GM18508 (cell line): ENCODE results near the gene KRTAP4-16.
"Not testable (repeated sequence)": the region's sequence is repeated elsewhere in the genome, so short reads cannot be mapped to it uniquely, and the experiment has no call there.

ENCODE experiments used
- ATAC-seq: cut with Tn5 transposase; IDR thresholded peaks from one replicate; pipeline ENCODE4 v1.9.1; 2021; ENCODE audit warnings: moderate number of reproducible peaks; ENCODE audit not compliant: insufficient read depth, unreplicated experiment

KRTAP4-16 gene

DNA sequence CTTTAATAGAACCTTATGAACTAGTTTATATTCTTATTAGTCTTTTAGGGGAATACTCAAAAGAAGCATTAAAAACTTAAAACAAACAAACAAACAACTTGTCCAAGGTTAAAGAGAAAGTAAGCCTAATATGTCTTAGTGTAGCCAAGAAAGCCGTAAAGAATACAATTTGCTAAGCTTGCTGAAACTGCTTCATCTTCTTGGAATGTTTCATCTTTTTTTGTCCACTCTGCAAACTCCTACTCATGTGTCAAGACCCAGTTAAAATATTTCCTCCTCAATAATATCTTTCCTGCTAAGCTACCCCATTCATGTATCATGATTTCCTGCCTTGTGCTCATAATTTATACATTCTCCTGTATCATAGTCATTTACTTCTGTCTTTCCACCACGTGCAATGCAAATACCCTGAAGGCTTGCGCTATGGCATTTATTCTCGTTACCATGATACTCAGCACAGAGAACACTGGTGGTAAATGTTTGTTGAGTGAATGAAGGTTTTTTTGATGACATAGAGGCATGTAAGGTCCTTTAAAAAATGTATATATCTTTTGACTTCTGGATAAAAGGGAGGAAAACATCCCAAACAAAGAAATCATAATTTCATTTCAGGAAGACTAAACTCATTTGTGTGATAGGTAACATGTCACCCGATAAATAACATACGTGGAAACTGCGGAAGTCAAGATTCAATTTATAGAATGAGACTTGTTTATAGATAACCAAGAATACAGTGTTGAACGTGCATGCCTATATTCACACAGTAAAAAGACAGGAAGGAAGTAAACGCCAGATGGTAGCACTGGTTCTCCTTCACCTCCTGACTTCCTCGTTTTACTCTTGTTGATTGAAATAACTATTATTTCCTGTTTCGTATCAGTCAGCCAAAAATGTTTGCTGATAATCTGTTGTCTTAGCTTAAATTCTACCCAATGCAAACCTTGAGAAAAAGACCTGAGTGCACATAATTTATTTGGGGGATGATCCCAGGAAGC lies 18.0 kb upstream of the KRTAP4-16 start:
- ATAC-seq: not testable (repeated sequence)

DNA sequence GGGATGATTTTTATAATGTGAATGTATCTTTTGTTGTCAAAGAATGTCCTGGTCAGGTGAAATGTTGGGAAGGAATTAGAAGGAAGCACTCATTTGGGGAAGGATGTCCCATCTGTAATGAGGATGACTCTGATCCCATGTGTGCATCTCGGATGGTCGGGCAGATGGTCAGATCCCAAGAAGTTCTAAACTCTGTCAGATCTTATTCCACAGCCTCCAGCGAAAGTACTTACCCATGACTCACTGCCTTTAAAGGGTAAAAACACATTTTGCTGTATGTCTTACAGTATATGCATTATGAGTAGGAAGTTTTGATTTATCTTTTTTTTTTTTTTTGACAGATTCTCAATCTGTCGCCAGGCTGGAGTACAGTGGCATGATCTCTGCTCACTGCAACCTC lies 16.7 kb upstream of the KRTAP4-16 start:
- no peak for ATAC-seq

DNA sequence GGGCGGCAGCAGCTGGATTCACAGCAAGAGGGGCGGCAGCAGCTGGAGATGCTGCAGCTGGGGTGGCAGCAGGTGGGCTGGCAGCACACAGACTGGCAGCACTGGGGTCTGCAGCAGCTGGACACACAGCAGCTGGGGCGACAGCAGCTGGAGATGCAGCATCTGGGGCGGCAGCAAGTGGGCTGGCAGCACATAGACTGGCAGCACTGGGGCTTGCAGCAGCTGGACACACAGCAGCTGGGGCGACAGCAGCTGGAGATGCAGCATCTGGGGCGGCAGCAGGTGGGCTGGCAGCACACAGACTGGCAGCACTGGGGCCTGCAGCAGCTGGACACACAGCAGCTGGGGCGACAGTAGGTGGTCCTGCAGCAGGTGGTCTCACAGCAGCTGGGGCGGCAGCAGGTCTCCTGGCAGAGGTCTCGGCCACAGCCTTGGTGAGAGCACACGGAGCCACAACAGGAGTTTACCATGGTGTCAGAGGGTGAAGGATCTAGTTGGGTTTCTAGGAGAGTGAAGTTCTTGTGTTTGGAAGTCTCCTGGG lies 15.9 kb upstream of the KRTAP4-16 start, which contains the start of gene KRTAP4-11:
TSS of gene KRTAP4-11 (minus strand) at position 528 of the 541 bp plus-strand sequence. CDS start at position 470, 58 bp downstream.
- ATAC-seq: not testable (repeated sequence)

DNA sequence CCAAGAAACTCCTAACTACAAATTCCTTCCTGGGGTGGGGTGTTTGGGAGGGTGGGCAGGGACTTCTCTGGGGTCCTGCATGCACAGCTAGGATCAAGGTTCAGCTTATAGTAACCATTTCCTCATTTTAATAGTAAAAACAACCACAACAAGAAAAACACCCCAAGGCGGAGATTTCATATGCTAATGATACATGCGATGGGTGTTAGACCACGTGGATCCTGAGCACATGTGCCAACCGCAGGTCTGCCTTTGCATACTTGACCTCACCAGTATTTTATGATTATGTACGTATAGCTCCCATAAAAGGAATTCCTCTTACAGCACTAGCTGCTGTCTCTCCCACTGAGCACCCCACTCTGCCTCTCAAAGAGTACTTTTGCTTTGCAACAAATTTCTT lies 14.3 kb upstream of the KRTAP4-16 start:
- no peak for ATAC-seq

DNA sequence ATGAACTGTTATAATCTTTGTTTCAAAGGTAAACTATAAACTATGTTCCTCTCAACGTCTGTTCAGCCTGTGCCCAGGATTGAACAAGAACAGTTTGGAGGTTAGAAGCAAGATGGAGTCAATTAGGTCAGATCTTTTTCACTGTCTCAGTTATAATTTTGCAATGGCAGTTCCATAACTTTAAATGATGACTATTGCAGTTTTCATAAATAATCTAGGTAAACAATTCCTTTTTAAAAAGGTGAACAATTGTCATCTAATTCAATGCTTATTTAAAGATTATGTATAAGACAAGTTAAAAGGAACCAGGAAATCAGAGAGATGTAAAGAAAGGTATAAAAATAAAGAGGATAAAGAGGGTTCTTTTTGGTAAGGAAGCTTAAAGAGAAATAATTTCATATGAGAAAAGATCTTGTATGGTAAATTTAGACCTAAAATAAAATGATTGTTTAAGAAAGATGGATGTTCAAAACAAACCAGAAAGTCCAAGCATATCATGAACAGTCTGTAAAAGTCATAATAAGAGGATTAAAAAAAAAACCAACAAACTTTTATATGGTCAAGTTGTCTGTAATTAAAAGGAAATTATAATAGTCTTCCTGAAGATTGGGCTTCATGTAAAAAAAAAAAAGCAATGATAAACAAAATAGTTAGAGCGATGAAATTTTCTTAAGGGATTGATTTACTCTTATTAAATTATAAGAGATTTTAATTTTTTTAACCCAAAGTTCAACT lies 9.3 kb upstream of the KRTAP4-16 start:
- ATAC-seq: no peak

DNA sequence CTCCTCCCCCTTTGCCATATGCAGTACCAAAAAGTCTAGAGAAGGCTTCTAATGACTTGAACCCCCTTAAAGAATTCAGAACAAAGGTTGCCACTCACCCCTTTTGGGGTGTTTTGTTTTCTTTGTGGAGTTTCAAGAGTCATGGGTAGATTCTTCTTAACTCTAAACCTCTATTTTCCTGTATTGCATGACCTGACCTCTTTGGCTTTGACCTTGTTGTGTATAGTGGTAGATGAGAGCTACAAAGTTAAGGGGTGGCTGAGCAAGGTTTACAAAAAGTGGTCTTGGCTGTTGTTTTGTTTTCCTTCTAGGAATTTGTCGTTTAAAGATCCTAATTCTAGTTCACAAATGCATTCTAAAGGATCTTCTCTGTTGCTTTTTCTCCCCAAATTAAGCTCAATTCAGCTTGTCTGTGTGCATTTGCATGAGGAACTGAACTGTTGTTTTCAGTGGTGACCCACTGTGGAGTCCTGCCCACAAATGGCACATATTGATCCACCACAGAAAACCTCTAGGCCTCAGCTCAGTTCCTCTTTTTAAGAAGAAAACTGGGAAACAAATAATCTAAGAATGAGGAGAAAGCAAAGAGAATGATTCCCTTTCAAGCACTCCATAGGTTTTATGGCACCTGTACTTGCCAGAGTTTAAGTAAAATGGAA lies 6.8 kb upstream of the KRTAP4-16 start:
- not testable (repeated sequence) for ATAC-seq

DNA sequence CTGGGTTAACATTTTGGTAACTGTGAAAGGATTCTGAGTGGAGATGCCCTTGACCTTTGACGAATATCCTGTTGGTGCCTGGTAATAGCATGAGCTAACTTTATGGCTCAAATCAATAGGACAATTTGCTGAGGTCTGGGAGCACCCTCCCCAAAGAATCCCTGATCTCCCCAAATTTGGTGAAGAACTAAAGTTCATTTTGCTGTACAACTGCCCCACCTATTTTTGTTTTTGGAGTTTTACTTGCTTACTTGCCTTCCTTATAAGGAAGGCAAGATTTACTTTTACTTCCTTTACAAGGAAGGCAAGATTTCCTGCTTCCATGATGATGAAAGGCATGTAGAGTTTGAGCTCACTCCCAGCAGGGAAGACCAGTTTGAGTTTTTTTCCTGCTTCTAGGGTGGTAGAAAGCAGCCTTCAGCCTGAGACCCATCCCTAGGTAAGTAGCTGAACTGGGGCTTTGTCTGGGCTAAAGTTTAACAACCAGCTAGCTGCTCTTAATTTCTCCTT lies 6.0 kb upstream of the KRTAP4-16 start:
- ATAC-seq: no peak

DNA sequence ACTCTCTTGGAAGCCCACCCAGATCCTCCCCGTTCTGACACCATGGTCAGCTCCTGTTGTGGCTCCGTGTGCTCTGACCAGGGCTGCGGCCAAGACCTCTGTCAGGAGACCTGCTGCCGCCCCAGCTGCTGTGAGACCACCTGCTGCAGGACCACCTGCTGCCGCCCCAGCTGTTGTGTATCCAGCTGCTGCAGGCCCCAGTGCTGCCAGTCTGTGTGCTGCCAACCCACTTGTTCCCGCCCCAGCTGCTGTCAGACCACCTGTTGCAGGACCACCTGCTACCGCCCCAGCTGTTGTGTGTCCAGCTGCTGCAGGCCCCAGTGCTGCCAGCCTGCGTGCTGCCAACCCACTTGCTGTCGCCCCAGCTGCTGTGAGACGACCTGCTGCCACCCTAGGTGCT lies 3.3 kb upstream of the KRTAP4-16 start, which contains the start of gene KRTAP4-9:
TSS of gene KRTAP4-9 (plus strand) at position 43 of the 400 bp plus-strand sequence. CDS start at position 43, 0 bp downstream.
- not testable (repeated sequence) for ATAC-seq

DNA sequence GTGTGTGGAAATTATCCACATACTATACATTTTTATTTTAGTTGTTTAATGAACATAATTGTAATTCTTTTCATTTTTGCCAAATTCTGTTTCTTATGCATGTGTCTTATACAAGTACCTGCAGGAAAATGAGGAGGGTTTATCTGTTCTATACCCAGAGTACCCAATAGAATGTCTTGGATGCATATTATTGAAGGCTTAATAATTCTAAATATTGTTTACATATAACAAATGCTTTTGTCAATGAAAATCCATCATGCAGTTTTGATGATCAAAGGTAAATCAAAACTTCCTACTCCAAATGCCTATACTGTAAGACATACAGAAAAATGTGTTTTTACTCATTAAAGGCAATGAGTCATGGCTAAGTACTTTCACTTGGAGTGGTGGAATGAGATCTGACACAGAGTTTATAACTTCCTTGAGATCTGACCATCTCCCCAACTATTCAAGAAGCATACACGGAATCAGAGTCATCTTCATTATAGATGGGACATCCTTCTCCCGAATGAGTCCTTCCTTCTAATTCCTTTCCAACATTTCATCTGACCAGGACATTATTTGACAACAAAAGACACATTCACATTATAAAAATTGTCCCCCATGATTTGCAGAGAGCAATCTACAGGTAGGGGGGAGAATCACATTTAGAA lies 2.5 kb upstream of the KRTAP4-16 start:
- not testable (repeated sequence) for ATAC-seq

DNA sequence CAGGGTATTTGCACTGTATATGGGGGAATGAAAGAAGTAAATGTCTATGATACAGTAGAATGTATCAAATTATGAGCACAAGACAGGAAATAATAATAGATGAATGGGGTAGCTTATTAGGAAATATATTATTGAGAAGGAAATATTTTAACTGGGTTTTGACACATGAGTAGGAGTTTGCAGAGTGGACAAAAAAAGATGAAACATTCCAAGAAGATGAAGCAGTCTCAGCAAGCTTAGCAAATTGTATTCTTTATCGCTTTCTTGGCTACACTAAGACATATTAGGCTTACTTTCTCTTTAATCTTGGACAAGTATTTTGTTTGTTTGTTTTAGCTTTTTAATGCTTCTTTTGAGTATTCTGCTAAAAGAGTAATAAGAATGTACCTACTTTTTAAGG lies 1.9 kb upstream of the KRTAP4-16 start:
- ATAC-seq: no peak

DNA sequence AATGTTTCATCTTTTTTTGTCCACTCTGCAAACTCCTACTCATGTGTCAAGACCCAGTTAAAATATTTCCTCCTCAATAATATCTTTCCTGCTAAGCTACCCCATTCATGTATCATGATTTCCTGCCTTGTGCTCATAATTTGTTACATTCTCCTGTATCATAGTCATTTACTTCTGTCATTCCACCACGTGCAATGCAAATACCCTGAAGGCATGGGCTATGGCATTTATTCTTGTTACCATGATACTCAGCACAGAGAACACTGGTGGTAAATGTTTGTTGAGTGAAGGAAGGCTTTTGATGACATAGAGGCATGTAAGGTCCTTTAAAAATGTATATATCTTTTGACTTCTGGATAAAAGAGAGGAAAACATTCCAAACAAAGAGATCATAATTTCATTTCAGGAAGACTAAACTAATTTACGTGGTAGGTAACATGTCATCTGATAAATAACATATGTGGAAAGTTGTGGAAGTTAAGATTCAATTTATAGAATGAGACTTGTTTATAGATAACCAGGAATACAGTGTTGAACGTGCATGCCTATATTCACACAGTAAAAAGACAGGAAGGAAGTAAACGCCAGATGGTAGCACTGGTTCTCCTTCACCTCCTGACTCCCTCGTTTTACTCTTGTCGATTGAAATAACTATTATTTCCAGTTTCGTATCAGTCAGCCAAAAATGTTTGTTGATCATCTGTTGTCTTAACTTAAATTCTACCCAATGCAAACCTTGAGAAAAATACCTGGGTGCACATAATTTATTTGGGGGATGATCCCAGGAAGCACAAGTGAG lies 2.1 kb downstream of the KRTAP4-16 start:
- ATAC-seq: not testable (repeated sequence)

DNA sequence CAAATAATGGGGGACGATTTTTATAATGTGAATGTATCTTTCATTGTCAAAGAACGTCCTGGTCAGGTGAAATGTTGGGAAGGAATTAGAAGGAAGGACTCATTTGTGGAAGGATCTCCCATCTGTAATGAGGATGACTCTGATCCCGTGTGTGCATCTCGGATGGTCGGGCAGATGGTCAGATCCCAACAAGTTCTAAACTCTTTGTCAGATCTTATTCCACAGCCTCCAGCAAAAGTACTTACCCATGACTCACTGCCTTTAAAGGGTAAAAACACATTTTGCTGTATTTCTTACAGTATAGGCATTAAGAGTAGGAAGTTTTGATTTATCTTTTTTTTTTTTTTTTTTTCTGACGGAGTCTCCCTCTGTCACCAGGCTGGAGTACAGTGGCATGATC lies 3.5 kb downstream of the KRTAP4-16 start:
- ATAC-seq: no peak

DNA sequence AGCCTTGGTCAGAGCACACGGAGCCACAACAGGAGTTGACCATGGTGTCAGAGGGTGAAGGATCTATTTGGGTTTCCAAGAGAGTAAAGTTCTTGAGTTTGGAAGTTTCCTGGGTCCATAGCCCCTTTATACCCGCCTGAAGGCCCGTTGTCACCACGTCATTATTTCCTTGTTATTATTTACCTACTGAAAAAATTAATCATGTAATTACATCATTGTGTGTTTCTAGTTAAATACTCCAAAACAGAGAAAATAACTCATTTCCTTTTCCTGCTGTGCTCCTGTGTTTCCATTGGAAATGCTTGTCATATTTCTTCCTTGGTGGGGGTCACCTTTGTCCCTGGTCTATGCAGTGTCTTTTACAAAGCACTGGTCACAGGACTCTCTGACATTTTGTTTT lies 4.0 kb downstream of the KRTAP4-16 start, which contains the start of gene KRTAP4-8:
TSS of gene KRTAP4-8 (minus strand) at position 101 of the 400 bp plus-strand sequence. CDS start at position 43, 58 bp downstream.
- no peak for ATAC-seq

DNA sequence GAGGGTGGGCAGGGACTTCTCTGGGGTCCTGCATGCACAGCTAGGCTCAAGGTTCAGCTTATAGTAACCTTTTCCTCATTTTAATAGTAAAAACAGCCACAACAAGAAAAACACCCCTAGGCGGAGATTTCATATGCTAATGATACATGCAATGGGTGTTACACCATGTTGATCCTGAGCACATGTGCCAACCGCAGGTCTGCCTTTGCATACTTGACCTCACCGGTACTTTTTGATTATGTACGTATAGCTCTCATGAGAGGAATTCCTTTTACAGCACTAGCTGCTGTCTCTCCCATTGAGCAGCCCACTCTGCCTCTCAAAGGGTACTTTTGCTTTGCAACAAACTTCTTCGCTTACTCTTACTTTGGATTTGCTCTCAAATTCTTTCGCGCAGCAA lies 6.0 kb downstream of the KRTAP4-16 start:
- ATAC-seq: no peak

DNA sequence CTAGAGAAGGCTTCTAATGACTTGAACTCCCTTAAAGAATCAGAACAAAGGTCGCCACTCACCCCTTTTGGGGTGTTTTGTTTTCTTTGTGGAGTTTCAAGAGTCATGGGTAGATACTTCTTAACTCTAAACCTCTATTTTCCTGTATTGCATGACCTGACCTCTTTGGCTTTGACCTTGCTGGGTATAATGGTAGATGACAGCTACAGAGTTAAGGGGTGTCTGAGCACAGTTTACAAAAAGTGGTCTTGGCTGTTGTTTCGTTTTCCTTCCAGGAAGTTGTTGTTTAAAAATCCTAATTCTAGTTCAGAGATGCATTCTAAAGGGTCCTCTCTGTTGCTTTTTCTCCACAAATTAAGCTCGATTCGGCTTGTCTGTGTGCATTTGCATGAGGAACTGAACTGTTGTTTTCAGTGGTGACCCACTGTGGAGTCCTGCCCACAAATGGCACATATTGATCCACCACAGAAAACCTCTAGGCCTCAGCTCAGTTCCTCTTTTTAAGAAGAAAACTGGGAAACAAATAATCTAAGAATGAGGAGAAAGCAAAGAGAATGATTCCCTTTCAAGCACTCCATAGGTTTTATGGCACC lies 13.2 kb downstream of the KRTAP4-16 start:
- not testable (repeated sequence) for ATAC-seq

DNA sequence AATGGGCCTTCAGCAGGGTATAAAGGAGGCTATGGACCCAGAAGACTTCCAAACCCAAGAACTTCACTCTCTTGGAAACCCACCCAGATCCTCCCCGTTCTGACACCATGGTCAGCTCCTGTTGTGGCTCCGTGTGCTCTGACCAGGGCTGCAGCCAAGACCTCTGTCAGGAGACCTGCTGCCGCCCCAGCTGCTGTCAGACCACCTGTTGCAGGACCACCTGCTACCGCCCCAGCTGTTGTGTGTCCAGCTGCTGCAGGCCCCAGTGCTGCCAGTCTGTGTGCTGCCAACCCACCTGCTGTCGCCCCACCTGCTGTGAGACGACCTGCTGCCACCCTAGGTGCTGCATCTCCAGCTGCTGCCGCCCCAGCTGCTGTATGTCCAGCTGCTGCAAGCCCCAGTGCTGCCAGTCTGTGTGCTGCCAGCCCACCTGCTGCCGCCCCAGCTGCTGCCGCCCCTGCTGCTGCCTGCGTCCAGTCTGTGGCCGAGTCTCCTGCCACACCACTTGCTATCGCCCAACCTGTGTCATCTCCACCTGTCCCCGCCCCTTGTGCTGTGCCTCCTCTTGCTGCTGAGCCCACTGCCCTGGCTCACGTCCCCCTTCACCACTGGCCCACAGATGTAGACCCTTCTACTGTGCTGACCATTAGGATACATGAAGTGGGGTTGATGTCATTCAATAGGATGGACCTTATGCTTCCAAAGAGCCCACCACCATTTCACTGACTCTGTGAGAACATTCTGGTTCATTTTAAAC lies 17.7 kb downstream of the KRTAP4-16 start, which contains the start of gene KRTAP4-7:
TSS of gene KRTAP4-7 (plus strand) at position 51 of the 757 bp plus-strand sequence. CDS start at position 108, 57 bp downstream.
- ATAC-seq: not testable (repeated sequence)

DNA sequence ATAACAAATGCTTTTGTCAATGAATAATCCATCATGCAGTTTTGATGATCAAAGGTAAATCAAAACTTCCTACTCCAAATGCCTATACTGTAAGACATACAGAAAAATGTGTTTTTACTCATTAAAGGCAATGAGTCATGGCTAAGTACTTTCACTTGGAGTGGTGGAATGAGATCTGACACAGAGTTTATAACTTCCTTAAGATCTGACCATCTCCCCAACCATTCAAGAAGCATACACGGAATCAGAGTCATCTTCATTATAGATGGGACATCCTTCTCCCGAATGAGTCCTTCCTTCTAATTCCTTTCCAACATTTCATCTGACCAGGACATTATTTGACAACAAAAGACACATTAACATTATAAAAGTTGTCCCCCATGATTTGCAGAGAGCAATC lies 18.6 kb downstream of the KRTAP4-16 start:
- ATAC-seq: not testable (repeated sequence)
